H1 (cell line): ENCODE measurements around the gene AGPAT3. TPM values are rescaled to one million over a fixed set of nuclear protein-coding genes. Genes with fewer than 3 reads are reported as not detected.

Experiments used
- CTCF ChIA-PET: fragments of 300-600 bp; sonication (Branson Sonifier 250); formaldehyde crosslinking; loops from one replicate; lab custom pipeline; 2021; ENCODE audit not compliant: partially characterized antibody; lab: Charles Lee
- POLR2A ChIA-PET: fragments of 300-600 bp; sonication (Branson Sonifier 250); formaldehyde crosslinking; loops from one replicate; lab custom pipeline; 2021; ENCODE audit warnings: inconsistent platforms; ENCODE audit not compliant: partially characterized antibody; lab: Charles Lee
- DNase-seq, 2 experiments: peaks; one replicate each; pipeline versions ENCODE4 v3.0.0 to v3.0.0-alpha.2; 2010 to 2022; ENCODE audit warnings: low spot score in 2 of 2, low read depth in 1 of 2, mixed read lengths in 1 of 2
- FAIRE-seq: peaks from 2 replicates; lab custom pipeline; 2011; peaks lifted over from hg19 to GRCh38; lab: Jason Lieb, UNC
- H2AFZ ChIP-seq: 2 replicates; pipeline ENCODE4 v1.8.1; 2012; ENCODE audit warnings: low read length, inconsistent platforms
- H2AK5ac ChIP-seq: 2 replicates; pipeline ENCODE4 v1.6.1; 2013; ENCODE audit warnings: low read depth, low read length
- H2BK120ac ChIP-seq: replicated peaks from 2 replicates; pipeline ENCODE3; 2013; ENCODE audit warnings: low read depth, low read length, inconsistent platforms
- H2BK12ac ChIP-seq: 2 replicates; pipeline ENCODE4 v1.6.1; 2013; ENCODE audit warnings: low read depth, low read length
- H2BK15ac ChIP-seq: 2 replicates; pipeline ENCODE4 v1.6.1; 2013; ENCODE audit warnings: low read length
- H2BK20ac ChIP-seq: 2 replicates; pipeline ENCODE4 v1.6.1; 2013; ENCODE audit warnings: low read length
- H2BK5ac ChIP-seq: 2 replicates; pipeline ENCODE4 v1.6.1; 2013; ENCODE audit warnings: low read depth, low read length
- H3K14ac ChIP-seq: 2 replicates; pipeline ENCODE4 v1.6.1; 2013; ENCODE audit warnings: inconsistent platforms; ENCODE audit not compliant: insufficient read length
- H3K18ac ChIP-seq: 2 replicates; pipeline ENCODE4 v1.6.1; 2013; ENCODE audit warnings: low read length; ENCODE audit errors: extremely low read depth
- H3K23ac ChIP-seq: 2 replicates; pipeline ENCODE4 v1.6.1; 2013; ENCODE audit warnings: inconsistent platforms; ENCODE audit not compliant: insufficient read length
- H3K23me2 ChIP-seq: 2 replicates; pipeline ENCODE4 v1.6.1; 2013; ENCODE audit warnings: low read depth, low read length
- H3K27ac ChIP-seq: 2 replicates; pipeline ENCODE4 v1.6.1; 2011; ENCODE audit warnings: low read depth, low read length, inconsistent platforms
- H3K27me3 ChIP-seq, 4 experiments: replicated peaks in 1 of 4; 1 replicate in 1 of 4; 2 replicates in 3 of 4; pipeline versions ENCODE4 v1.6.1 to v1.8.1; 2011 to 2013; ENCODE audit warnings: low read length in 3 of 4, mild to moderate bottlenecking in 3 of 4, inconsistent platforms in 2 of 4, mixed read lengths in 2 of 4, moderate library complexity in 1 of 4; ENCODE audit not compliant: control insufficient read depth in 3 of 4, insufficient read depth in 3 of 4; ENCODE audit errors: extremely low read depth in 1 of 4
- H3K36me3 ChIP-seq, 4 experiments: 2 replicates each; pipeline versions ENCODE4 v1.6.1 to v1.8.1; 2011 to 2013; ENCODE audit warnings: mild to moderate bottlenecking in 4 of 4, low read length in 3 of 4, moderate library complexity in 2 of 4, control low read depth in 1 of 4, inconsistent platforms in 1 of 4; ENCODE audit not compliant: insufficient read depth in 4 of 4, control insufficient read depth in 2 of 4
- H3K4ac ChIP-seq: replicated peaks from 2 replicates; pipeline ENCODE3; 2013; ENCODE audit warnings: low read length, low read depth, mixed read lengths, inconsistent platforms; ENCODE audit not compliant: insufficient read length
- H3K4me1 ChIP-seq, 4 experiments: replicated peaks in 1 of 4; 1 replicate in 1 of 4; 2 replicates in 3 of 4; pipeline versions ENCODE4 v1.6.1 to v1.8.1; 2011 to 2013; ENCODE audit warnings: low read length in 3 of 4, inconsistent platforms in 2 of 4, mixed read lengths in 1 of 4; ENCODE audit not compliant: insufficient read depth in 4 of 4, control insufficient read depth in 3 of 4
- H3K4me2 ChIP-seq, 2 experiments: 2 replicates each; pipeline versions ENCODE4 v1.6.1 to v1.8.1; 2011 to 2013; ENCODE audit warnings: low read depth in 2 of 2, low read length in 2 of 2, control low read depth in 1 of 2, inconsistent platforms in 1 of 2, mild to moderate bottlenecking in 1 of 2; ENCODE audit not compliant: insufficient read depth in 1 of 2
- H3K4me3 ChIP-seq, 4 experiments: fragments of 200-600, 300-600 bp in 1 of 4; sonication (generic), shearing (Covaris generic), sonication (Bioruptor Twin) in 1 of 4; 2 replicates each; pipeline versions ENCODE4 v1.5.1 to v1.8.1; 2011 to 2016; ENCODE audit warnings: low read length in 4 of 4, low read depth in 3 of 4, control low read depth in 2 of 4, inconsistent platforms in 2 of 4, mild to moderate bottlenecking in 2 of 4, mixed read lengths in 1 of 4, moderate library complexity in 1 of 4; ENCODE audit not compliant: insufficient read depth in 2 of 4; ENCODE audit errors: extremely low read depth in 1 of 4
- H3K56ac ChIP-seq: replicated peaks from 2 replicates; pipeline ENCODE3; 2013; ENCODE audit warnings: low read depth, mild to moderate bottlenecking, mixed read lengths, low read length, inconsistent platforms; ENCODE audit not compliant: insufficient read length
- H3K79me1 ChIP-seq: 2 replicates; pipeline ENCODE4 v1.6.1; 2013; ENCODE audit warnings: low read depth, low read length, control low read depth
- H3K79me2 ChIP-seq, 2 experiments: 2 replicates each; pipeline versions ENCODE4 v1.6.1 to v1.8.1; 2012 to 2013; ENCODE audit warnings: low read length in 2 of 2, mild to moderate bottlenecking in 2 of 2, inconsistent platforms in 1 of 2; ENCODE audit not compliant: insufficient read depth in 2 of 2, control insufficient read depth in 1 of 2
- H3K9ac ChIP-seq, 4 experiments: replicated peaks in 1 of 4; 1 replicate in 1 of 4; 2 replicates in 3 of 4; pipeline versions ENCODE4 v1.6.1 to v1.8.1; 2011 to 2013; ENCODE audit warnings: low read depth in 3 of 4, low read length in 3 of 4, control low read depth in 2 of 4, mild to moderate bottlenecking in 2 of 4, moderate library complexity in 2 of 4, inconsistent platforms in 1 of 4; ENCODE audit errors: extremely low read depth in 1 of 4
- H3K9me3 ChIP-seq, 2 experiments: 2 replicates each; pipeline versions ENCODE4 v1.6.1 to v1.8.1; 2012 to 2013; ENCODE audit warnings: mild to moderate bottlenecking in 2 of 2, moderate library complexity in 2 of 2, control low read depth in 1 of 2, inconsistent platforms in 1 of 2, low read depth in 1 of 2, low read length in 1 of 2, mixed read lengths in 1 of 2; ENCODE audit not compliant: insufficient read depth in 2 of 2
- H4K20me1 ChIP-seq, 2 experiments: replicated peaks in 1 of 2; 2 replicates each; pipeline versions ENCODE3 to v1.8.1; 2011 to 2013; ENCODE audit warnings: inconsistent platforms in 2 of 2, low read length in 2 of 2, mild to moderate bottlenecking in 1 of 2; ENCODE audit not compliant: insufficient read depth in 2 of 2, control insufficient read depth in 1 of 2
- H4K5ac ChIP-seq: 2 replicates; pipeline ENCODE4 v1.6.1; 2013; ENCODE audit warnings: low read length, low read depth, mixed read lengths, inconsistent platforms; ENCODE audit not compliant: insufficient read length
- H4K8ac ChIP-seq: 2 replicates; pipeline ENCODE4 v1.8.0; 2013; ENCODE audit warnings: mild to moderate bottlenecking, moderate library complexity, low read length, inconsistent platforms; ENCODE audit not compliant: insufficient read depth; ENCODE audit errors: extremely low read depth
- H4K91ac ChIP-seq: replicated peaks from 2 replicates; pipeline ENCODE3; 2013; ENCODE audit warnings: low read length, mixed read lengths, inconsistent platforms; ENCODE audit not compliant: insufficient read length
- BACH1 ChIP-seq: IDR thresholded peaks from 2 replicates; pipeline ENCODE4 v1.6.1; 2012; ENCODE audit warnings: low read length, improper control_type of control experiment
- BCL11A ChIP-seq, 2 experiments: IDR thresholded peaks; one replicate each; pipeline ENCODE4 v1.6.1; 2011; ENCODE audit warnings: low read depth in 2 of 2, low read length in 2 of 2, mild to moderate bottlenecking in 2 of 2
- CEBPB ChIP-seq: IDR thresholded peaks from 2 replicates; pipeline ENCODE4 v1.6.1; 2012; ENCODE audit warnings: low read depth, low read length
- CHD2 ChIP-seq: IDR thresholded peaks from 2 replicates; pipeline ENCODE4 v1.6.1; 2012; ENCODE audit warnings: low read length, improper control_type of control experiment
- FOSL1 ChIP-seq: IDR thresholded peaks from 2 replicates; pipeline ENCODE4 v1.6.1; 2011; ENCODE audit warnings: mild to moderate bottlenecking, low read depth, low read length, moderate library complexity; ENCODE audit not compliant: insufficient read depth
- HDAC2 ChIP-seq, 2 experiments: fragments of 300-600 bp in 1 of 2; sonication (generic) in 1 of 2; IDR thresholded peaks; 2 replicates each; pipeline ENCODE4 v1.6.1; 2011 to 2012; ENCODE audit warnings: low read depth in 2 of 2, low read length in 2 of 2, mild to moderate bottlenecking in 2 of 2, moderate library complexity in 2 of 2, borderline replicate concordance in 1 of 2, inconsistent platforms in 1 of 2
- HDAC6 ChIP-seq: IDR thresholded peaks from one replicate; pipeline ENCODE4 v1.7.1; 2012; ENCODE audit warnings: low read depth, mild to moderate bottlenecking, inconsistent platforms, low read length, moderate library complexity
- KDM5A ChIP-seq: fragments of 200-600 bp; IDR thresholded peaks from 2 replicates; pipeline ENCODE4 v1.7.1; 2012; ENCODE audit warnings: mild to moderate bottlenecking, low read length, inconsistent platforms, mixed read lengths
- POU5F1 ChIP-seq: IDR thresholded peaks from 2 replicates; pipeline ENCODE4 v1.6.1; 2011; ENCODE audit warnings: low read depth, mild to moderate bottlenecking, low read length, moderate library complexity
- RNF2 ChIP-seq: fragments of 200-900, 300-1000 bp; sonication (generic); IDR thresholded peaks from 2 replicates; pipeline ENCODE4 v1.7.1; 2016; ENCODE audit warnings: borderline replicate concordance, low read depth, mild to moderate bottlenecking, antibody characterized with exemption, low read length; ENCODE audit not compliant: poor library complexity, severe bottlenecking; ENCODE audit errors: missing control alignments
- RXRA ChIP-seq: IDR thresholded peaks from 2 replicates; pipeline ENCODE4 v1.6.1; 2011; ENCODE audit warnings: low read depth, mild to moderate bottlenecking, low read length, moderate library complexity; ENCODE audit not compliant: insufficient read depth
- SP4 ChIP-seq: IDR thresholded peaks from 2 replicates; pipeline ENCODE4 v1.6.1; 2012; ENCODE audit warnings: low read length, inconsistent platforms
- TAF1 ChIP-seq: IDR thresholded peaks from 2 replicates; pipeline ENCODE4 v1.6.1; 2011; ENCODE audit warnings: mild to moderate bottlenecking, low read depth, low read length
- TAF7 ChIP-seq: optimal IDR thresholded peaks from 2 replicates; pipeline ENCODE3; 2011; ENCODE audit warnings: low read depth, mild to moderate bottlenecking, inconsistent platforms, low read length, moderate library complexity, borderline replicate concordance
- WGBS, 2 experiments: shearing (Covaris generic) in 1 of 2; methylation state at CpG; one replicate each; pipeline versions ENCODE4 v1.1.6 to v1.1.7; 2013 to 2015; ENCODE audit warnings: low lambda C conversion rate in 2 of 2, mixed read lengths in 2 of 2, inconsistent platforms in 1 of 2, low coverage in 1 of 2, missing lambda C conversion rate in 1 of 2; ENCODE audit not compliant: insufficient replicate concordance in 2 of 2, insufficient coverage in 1 of 2, insufficient read length in 1 of 2; ENCODE audit errors: extremely low coverage in 1 of 2, missing lambda C conversion rate in 1 of 2; 5-methylcytosine and 5-hydroxymethylcytosine counted together
- polyA plus RNA-seq, 7 experiments: library from polyadenylated mRNA; depleted of rRNA in 3 of 7; stranded (reverse) in 5 of 7; unstranded in 2 of 7; fragments of >200 nt in 5 of 7; fragments of 200-250 nt in 2 of 7; gene quantifications; 1 replicate in 5 of 7; 2 replicates in 1 of 7; 4 replicates in 1 of 7; pipeline versions ENCODE4 v1.2.1 to v1.2.3, GENCODE V29; 2011 to 2013; ENCODE audit warnings: missing spikeins in 2 of 7, mixed read lengths in 2 of 7
- total RNA-seq: library from RNA; stranded (reverse); fragmentation: NEBNext Ultra II Directional; extraction: Animal tissue kit (Norgen Biotek cat#: 25700); gene quantifications from 2 replicates; pipeline ENCODE4 v1.2.1, GENCODE V29; 2021

The AGPAT3 gene
- total and polyA plus RNA-seq, 2 of the 8 experiments (the other 6 are each of a cell fraction or from before 2014, with no cell fraction given) = 5.8 to 7.3 TPM

DNA sequence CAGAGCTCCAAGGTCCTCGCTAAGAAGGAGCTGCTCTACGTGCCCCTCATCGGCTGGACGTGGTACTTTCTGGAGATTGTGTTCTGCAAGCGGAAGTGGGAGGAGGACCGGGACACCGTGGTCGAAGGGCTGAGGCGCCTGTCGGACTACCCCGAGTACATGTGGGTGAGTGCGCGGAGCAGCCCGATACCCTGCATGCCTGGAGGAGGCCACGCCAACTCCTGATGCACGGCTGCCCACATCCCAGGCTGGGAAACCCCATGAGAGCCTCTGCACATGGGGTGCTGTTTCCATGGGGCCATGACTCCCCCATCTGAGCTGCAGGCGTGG, 104.1 kb downstream of the AGPAT3 start:
- WGBS, 2 experiments = 90% methylated on average over 17 of the region's 17 CpGs; no CpG with 5 or more reads in 1 of the 2 experiments

More for the DNA sequence above, 104.1 kb downstream of the AGPAT3 start:
- ChIA-PET CTCF (interaction anchor here (1.2 to 2.6 kb wide), 3 partner anchors 9 to 30 kb away, joined by 3 to 16 read pairs (median 3); no protein-coding TSS in a partner anchor), POLR2A (no interaction called here)
- Histone ChIP-seq H2AFZ (no peak overlapping the region), H3K9me3 (no peaks in the 10 kb centered on the region), H3K27ac (no peak overlapping the region; the same call in 1 of the 2 replicates), H4K5ac (no peak overlapping the region), H3K79me2 (no peaks in the 10 kb centered on the region), H3K4me3 (no peak overlapping the region), H2BK120ac (no peak overlapping the region), H3K4me1 (no peaks in the 10 kb centered on the region), H4K20me1 (no peaks in the 10 kb centered on the region), H3K18ac (no peak overlapping the region), H2AK5ac (no peak overlapping the region), H3K14ac (no peak overlapping the region), H3K79me1 (no peaks in the 10 kb centered on the region), H3K56ac (no peak overlapping the region), H2BK5ac (no peak overlapping the region), H4K8ac (no peak overlapping the region; the same call in 1 of the 2 replicates), H4K91ac (no peak overlapping the region), H3K23me2 (no peaks in the 10 kb centered on the region; the same call in 1 of the 2 replicates), H3K23ac (no peak overlapping the region), H3K4me2 (no peak overlapping the region), H3K4ac (no peak overlapping the region), H2BK12ac (no peak overlapping the region), H3K36me3 (no peaks in the 10 kb centered on the region), H2BK20ac (no peak overlapping the region), H3K27me3 (no peaks in the 10 kb centered on the region), H2BK15ac (no peak overlapping the region), H3K9ac (no peak overlapping the region)
- FAIRE-seq = no peak
- TF ChIP-seq HDAC2 (IDR thresholded peaks at IDR 0.05; ENCODE audit: borderline replicate concordance in 1 of 2, low read depth in 2 of 2, low read length in 2 of 2) (no peak), SP4 (no peak), CHD2 (no peak), KDM5A (no peak), RXRA (no peak), POU5F1 (no peak), CEBPB (no peak), RNF2 (no peak), BCL11A (IDR thresholded peaks at IDR 0.05; ENCODE audit: low read depth in 2 of 2, low read length in 2 of 2) (no peak), BACH1 (no peak), TAF7 (no peak), TAF1 (no peak), FOSL1 (no peak), HDAC6 (no peak)
- DNase-seq = no peak
